Omental fat pad (tissue), 4 donors: Measurements from ENCODE around the gene DEGS1. TPM values are rescaled to one million over a fixed set of nuclear protein-coding genes. Genes with fewer than 3 reads are reported as not detected.

Experiments used
- ATAC-seq: fragments of 150-250 bp; one replicate; pipeline ENCODE4 v1.9.1; 2016; ENCODE audit warnings: mild to moderate bottlenecking, moderate library complexity; ENCODE audit not compliant: low FRiP score
- DNase-seq: peaks from one replicate; pipeline ENCODE4 v3.0.0-alpha.2; 2019; ENCODE audit warnings: low spot score
- total RNA-seq, 4 donors: library from RNA; depleted of rRNA; stranded (reverse); fragments of >200 nt; gene quantifications; one replicate each; pipeline ENCODE4 v1.1.0, GENCODE V29; 2016
- TF ChIP-seq, protein P1 (sequence below), 3 donors: fragments of 450-650 bp; IDR thresholded peaks; one replicate each; pipeline ENCODE4 v1.5.1; 2016 to 2017; ENCODE audit warnings: antibody characterized with exemption in 3 of 3, mild to moderate bottlenecking in 3 of 3, moderate library complexity in 2 of 3

Gene DEGS1
- total RNA-seq, result 100 to 1,000 TPM in 2 of 4 donors, 10 to 100 TPM in 2; 73.5 to 178 (median 120) TPM

DNA sequence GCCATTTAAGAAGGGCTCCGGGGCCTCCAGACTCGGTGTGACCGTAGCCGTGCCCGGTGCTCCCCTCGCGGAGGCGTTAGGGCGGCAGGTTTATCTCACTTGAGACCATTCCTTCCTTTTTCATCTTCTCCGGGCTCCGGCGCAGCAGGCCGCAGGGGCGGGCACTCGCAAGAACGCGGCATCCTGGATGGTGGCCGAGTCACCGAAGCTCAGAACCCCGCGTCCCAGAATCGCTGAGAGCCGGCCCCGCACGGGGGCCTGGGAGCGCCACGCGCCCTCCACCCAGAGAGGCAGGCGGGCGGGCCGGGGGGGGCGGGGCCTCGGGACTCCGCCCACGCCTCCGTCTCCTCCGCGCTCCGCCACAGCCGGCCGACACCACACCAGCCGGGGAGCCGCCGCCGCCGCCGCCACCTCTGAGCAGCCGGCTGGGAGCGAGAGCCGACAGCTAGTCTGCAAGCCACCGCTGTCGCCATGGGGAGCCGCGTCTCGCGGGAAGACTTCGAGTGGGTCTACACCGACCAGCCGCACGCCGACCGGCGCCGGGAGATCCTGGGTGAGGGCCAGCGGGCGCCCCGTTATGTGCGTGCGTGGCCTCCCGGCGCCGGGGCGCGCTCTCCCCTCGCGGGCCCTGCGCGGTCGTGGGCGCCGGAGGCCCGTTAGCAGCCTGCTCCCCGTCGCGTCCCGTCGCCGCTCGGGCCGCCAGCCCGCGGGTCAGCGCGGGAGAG is at the start of gene DEGS1:
Gene DEGS1, plus strand, starts transcription at position 375 of the 725 bp plus-strand sequence. Its CDS starts 97 bp downstream, at position 472.
- peak; percentile 48 for DNase-seq
- TF ChIP-seq, protein P1, sequence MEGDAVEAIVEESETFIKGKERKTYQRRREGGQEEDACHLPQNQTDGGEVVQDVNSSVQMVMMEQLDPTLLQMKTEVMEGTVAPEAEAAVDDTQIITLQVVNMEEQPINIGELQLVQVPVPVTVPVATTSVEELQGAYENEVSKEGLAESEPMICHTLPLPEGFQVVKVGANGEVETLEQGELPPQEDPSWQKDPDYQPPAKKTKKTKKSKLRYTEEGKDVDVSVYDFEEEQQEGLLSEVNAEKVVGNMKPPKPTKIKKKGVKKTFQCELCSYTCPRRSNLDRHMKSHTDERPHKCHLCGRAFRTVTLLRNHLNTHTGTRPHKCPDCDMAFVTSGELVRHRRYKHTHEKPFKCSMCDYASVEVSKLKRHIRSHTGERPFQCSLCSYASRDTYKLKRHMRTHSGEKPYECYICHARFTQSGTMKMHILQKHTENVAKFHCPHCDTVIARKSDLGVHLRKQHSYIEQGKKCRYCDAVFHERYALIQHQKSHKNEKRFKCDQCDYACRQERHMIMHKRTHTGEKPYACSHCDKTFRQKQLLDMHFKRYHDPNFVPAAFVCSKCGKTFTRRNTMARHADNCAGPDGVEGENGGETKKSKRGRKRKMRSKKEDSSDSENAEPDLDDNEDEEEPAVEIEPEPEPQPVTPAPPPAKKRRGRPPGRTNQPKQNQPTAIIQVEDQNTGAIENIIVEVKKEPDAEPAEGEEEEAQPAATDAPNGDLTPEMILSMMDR (IDR thresholded peaks at IDR 0.05), result no peak
- peak; percentile 93 for ATAC-seq

DNA sequence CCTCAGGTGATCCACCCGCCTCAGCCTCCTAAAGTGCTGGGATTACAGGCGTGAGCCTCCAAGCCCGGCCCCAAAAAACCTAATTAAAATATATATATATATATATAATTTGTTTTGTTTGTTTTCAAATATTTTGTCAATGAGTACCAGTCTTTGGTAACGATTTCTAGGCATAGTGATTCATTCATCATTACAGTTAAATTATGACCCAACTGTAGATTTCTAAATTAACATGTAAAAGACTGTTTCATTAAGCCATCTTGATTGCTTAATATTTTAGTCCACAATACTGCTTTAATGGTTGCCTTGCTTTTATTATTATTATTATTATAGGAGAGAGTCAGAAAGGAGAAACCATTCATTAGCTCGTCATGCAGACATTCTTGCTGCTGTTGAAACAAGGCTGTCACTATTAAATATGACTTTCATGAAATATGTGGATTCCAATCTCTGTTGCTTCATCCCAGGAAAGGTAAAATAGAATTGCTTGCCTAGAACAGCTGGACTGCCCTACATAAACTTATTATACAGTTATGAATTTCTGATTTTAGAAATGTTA is 49.2 kb upstream of the DEGS1 start:
- ATAC-seq (peak; percentile 37), DNase-seq (no peak)
- TF ChIP-seq, protein P1 (IDR thresholded peaks at IDR 0.05), result no peak

DNA sequence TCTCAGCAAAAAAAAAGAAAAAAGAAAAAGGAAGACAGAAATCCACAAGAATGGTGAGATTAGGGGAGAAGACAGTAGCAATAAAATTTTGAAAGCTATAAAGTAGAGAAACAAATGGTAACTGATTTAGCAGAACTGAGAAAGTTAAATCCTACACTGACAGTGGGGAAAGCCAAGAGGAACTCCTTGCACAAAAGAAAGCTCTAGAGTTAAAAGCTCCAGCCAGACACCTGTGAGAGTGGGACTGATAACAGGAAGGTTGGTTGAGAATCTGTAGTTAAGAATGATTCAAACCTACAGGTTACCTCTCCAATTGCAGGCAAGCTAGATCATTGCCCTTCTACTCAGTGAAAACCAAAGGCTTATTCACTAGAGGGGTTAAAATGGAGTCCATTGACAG is 45.5 kb upstream of the DEGS1 start:
- DNase-seq, result no peak
- TF ChIP-seq, protein P1 (IDR thresholded peaks at IDR 0.05), result no peak
- no peak for ATAC-seq

DNA sequence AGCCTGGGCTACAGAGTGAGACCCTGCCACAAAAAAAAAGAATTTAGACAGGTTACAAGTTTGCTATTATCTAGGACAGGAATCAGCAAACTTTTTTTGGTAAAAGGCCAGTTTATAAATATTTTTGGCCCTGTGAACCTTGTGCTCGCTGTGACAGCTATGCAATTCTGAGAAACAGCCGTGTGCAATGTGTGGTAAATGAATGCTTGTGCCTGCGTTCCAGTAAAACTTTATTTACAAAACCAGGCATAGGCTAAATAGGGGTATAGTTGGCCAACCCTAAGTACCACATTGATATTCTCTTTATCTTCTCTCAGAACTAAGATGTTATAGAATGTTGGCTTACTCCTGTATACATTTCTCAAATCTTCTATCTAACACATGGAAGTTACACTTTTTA is 44.8 kb upstream of the DEGS1 start:
- no peak for DNase-seq
- TF ChIP-seq, protein P1 (IDR thresholded peaks at IDR 0.05), result no peak
- no peak for ATAC-seq

DNA sequence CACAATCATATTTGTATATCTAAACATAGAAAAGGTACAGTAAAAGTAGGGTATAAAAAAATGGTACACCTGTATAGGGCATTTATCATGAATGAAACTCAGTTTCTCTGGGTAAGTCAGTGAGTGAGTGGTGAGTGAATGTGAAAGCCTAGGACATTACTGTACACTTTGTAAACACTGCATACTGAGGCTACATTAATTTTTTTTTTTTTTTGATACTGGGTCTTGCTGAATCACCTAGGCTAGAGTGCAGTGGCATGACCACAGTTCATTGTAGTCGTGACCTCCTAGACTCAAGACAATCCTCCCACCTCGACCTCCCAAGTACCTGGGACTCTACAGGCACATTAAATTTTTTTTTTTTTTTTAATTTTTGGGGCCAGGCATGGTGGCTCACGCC is 41.3 kb upstream of the DEGS1 start:
- no peak for ATAC-seq
- DNase-seq, result no peak
- TF ChIP-seq, protein P1 (IDR thresholded peaks at IDR 0.05), result no peak

DNA sequence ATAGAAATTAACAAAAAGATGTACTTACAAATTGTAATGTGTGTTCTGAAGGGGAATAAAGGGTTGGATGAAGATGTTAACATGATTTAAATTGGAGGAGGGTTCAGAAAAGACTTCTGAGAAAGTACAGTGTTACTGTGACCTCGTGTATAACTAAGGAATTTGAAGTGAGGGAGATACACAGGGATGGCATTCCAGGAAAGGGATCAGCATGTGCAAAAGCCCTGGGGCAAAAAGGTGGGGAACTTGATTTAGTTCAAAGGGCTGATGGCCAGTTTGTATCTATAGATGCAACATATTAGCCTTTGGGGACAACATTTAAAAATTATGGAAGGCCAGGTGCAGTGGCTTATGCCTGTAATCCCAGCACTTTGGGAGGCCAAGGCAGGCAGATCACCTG is 33.3 kb upstream of the DEGS1 start:
- ATAC-seq (no peak), DNase-seq (no peak)
- TF ChIP-seq, protein P1 (IDR thresholded peaks at IDR 0.05), result no peak

DNA sequence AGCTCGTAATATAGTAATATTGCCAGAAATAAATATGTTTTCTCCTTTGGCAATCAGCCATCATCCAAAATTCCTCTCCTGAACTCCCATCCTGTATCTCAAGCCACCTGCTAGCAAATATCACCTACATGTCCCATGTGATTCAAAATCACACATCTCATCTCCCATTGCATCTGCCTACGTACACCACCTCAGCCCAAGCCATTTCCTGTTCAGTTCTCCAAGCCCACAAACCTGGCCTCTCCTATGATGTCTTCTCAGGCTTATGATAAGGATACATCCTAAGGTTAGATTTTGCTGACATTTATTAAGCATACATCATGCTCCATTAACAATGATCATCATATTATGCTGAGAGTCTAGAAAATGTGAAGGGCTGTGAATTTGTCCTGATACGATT is 31.9 kb upstream of the DEGS1 start:
- ATAC-seq (no peak), DNase-seq (no peak)
- TF ChIP-seq, protein P1 (IDR thresholded peaks at IDR 0.05), result no peak
